Measurements from ENCODE around the gene MYH14. TPM values are rescaled to one million over a fixed set of nuclear protein-coding genes. Genes with fewer than 3 reads are reported as not detected.

Gene MYH14
- total RNA-seq, 1 donor: not detected

DNA sequence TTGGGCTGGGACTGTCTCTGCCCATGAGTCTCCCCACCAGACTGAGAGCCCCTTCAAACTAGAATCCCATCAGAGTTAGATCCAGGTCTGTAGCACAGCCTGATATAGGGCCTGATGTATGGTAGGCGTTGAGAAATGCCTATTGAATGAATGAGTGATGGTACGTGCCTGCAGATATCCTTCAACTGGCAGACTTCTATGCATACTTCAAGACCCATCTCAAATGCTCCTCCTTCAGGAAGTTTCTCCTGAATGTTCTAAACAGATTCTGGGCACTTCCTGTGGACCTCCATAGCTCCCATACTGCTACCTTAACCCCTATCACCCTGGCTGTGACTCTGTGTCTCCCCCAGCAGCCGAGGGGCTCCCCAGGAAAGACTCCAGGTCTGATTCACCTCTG is 77.6 kb downstream of the MYH14 start:
- no peak for DNase-seq (ENCODE audit: low read depth)
- no peak overlapping the region for H3K4me3 ChIP-seq (ENCODE audit: low read depth, low read length)
- TF ChIP-seq, protein P1, sequence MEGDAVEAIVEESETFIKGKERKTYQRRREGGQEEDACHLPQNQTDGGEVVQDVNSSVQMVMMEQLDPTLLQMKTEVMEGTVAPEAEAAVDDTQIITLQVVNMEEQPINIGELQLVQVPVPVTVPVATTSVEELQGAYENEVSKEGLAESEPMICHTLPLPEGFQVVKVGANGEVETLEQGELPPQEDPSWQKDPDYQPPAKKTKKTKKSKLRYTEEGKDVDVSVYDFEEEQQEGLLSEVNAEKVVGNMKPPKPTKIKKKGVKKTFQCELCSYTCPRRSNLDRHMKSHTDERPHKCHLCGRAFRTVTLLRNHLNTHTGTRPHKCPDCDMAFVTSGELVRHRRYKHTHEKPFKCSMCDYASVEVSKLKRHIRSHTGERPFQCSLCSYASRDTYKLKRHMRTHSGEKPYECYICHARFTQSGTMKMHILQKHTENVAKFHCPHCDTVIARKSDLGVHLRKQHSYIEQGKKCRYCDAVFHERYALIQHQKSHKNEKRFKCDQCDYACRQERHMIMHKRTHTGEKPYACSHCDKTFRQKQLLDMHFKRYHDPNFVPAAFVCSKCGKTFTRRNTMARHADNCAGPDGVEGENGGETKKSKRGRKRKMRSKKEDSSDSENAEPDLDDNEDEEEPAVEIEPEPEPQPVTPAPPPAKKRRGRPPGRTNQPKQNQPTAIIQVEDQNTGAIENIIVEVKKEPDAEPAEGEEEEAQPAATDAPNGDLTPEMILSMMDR (IDR thresholded peaks at IDR 0.05; ENCODE audit: insufficient read depth, low read length): no peak

DNA sequence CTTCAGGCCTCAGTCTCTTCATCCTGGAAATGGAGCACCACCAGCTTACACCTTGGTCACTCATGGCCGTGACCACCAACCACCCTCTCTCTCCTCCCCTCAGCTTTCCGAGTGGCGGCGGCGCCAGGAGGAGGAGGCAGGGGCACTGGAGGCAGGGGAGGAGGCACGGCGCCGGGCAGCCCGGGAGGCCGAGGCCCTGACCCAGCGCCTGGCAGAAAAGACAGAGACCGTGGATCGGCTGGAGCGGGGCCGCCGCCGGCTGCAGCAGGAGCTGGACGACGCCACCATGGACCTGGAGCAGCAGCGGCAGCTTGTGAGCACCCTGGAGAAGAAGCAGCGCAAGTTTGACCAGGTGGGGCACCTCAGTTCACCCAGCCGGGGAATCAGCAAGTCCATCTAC is 78.1 kb downstream of the MYH14 start:
- TF ChIP-seq, protein P1 (IDR thresholded peaks at IDR 0.05; ENCODE audit: insufficient read depth, low read length): no peak
- no peak for DNase-seq (ENCODE audit: low read depth)
- H3K4me3 ChIP-seq (ENCODE audit: low read depth, low read length): no peak overlapping the region

DNA sequence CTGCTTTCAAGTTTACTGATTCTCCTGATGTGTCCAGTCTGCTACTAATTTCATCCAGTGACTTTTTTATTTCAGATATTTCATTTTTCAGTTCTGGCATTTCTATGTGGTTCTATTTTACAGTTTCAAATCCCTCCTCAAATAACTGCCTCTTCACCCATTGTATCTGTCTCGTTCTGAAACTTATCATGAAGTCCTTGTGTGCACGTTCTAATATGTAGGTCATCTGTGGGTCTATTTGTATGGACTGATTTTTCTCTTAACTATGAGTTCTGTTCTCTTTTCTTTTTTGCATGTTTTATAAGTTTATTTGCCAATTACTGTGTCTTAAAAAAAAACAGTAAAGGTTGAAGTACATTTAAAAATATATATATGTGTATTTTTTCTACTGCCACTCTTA is 82.4 kb downstream of the MYH14 start:
- DNase-seq (ENCODE audit: low read depth): no peak
- TF ChIP-seq, protein P1 (IDR thresholded peaks at IDR 0.05; ENCODE audit: insufficient read depth, low read length): no peak

DNA sequence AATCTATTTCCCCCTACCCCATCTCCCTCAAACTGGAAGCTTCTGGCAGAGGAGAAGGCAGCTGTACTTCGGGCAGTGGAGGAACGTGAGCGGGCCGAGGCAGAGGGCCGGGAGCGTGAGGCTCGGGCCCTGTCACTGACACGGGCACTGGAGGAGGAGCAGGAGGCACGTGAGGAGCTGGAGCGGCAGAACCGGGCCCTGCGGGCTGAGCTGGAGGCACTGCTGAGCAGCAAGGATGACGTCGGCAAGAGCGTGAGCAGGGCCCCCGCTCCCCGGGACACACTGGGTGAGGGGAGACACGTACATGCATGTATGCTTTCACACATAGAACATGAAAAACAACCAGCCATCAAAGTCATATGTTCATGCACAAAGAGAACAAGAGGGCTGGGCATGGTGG is 83.0 kb downstream of the MYH14 start:
- no peak for DNase-seq (ENCODE audit: low read depth)
- no peak overlapping the region for H3K4me3 ChIP-seq (ENCODE audit: low read depth, low read length)
- TF ChIP-seq, protein P1 (IDR thresholded peaks at IDR 0.05; ENCODE audit: insufficient read depth, low read length): no peak

More for the DNA sequence above, 82.4 kb downstream of the MYH14 start:
- no peak overlapping the region for H3K4me3 ChIP-seq (ENCODE audit: low read depth, low read length)

DNA sequence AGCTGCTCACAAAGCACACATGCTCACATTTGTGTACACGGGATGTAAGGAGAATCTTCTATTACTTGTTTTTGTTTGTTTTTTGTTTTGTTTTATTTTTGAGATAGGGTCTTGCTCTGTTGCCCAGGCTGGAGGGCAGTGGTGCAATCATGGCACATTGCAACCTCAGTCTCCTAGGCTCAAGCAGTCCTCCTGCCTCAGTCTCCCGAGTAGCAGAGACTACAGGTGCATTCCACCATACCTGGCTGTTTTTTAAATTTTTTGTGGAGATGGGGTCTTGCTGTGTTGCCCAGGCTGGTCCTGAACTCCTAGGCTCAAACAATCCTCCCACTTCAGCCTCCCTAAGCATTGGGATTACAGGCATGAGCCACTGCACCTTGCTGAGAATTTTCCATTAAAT is 83.9 kb downstream of the MYH14 start:
- DNase-seq (ENCODE audit: low read depth): no peak
- no peak overlapping the region for H3K4me3 ChIP-seq (ENCODE audit: low read depth, low read length)
- TF ChIP-seq, protein P1 (IDR thresholded peaks at IDR 0.05; ENCODE audit: insufficient read depth, low read length): no peak

DNA sequence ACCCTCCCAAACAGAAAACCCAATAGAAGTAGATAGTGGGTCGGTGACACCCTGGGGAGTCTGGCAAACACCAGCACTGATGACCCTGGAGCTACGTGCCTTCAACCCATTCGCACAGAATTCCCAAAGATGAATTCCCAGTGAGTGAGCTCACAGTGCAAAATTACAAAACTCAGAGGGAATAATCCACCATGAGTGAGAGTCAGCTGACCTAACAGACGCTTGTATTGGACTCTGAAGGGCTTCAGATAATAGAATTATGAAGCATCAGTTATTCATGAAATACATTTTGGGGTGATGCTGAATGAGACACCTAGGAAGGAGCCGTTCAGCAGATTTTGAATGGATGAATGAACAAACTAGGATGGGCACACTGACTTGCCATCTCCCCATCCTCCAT is 85.5 kb downstream of the MYH14 start:
- no peak for DNase-seq (ENCODE audit: low read depth)
- H3K4me3 ChIP-seq (ENCODE audit: low read depth, low read length): no peak overlapping the region
- TF ChIP-seq, protein P1 (IDR thresholded peaks at IDR 0.05; ENCODE audit: insufficient read depth, low read length): no peak

DNA sequence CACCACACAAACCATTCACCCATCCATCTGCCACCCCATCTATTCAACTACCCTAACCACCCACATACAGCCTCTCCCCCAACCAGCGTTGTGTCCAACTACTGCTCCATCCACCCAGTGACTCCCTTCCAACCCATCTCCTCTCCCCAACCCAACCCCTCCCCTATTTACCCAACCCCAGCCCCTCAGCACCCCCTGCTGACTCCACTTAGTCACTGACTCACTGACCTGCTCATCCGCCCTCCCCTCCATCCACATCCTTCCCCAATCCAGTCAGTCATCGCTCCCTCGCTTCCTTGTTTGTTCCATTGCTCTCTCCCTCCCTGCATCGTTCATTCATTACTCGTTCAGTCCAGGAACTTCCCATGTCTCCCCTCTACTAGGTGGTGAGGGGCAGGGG is 86.6 kb downstream of the MYH14 start:
- no peak overlapping the region for H3K4me3 ChIP-seq (ENCODE audit: low read depth, low read length)
- TF ChIP-seq, protein P1 (IDR thresholded peaks at IDR 0.05; ENCODE audit: insufficient read depth, low read length): no peak
- no peak for DNase-seq (ENCODE audit: low read depth)

All from fibroblast of the aortic adventitia (primary cell).